RPMI7951 (cell line): ENCODE measurements around the gene TTC34. TPM values are rescaled to one million over a fixed set of nuclear protein-coding genes. Genes with fewer than 3 reads are reported as not detected.

ENCODE experiments used
- DNase-seq: peaks from one replicate; pipeline ENCODE4 v3.0.0-alpha.2; 2012; ENCODE audit warnings: low read depth
- total RNA-seq: library from RNA; depleted of rRNA; stranded (reverse); fragments of >200 nt; shearing (Covaris generic); gene quantifications from 2 replicates; pipeline ENCODE4 v1.2.3, GENCODE V29; 2014

TTC34 gene
- total RNA-seq, 1 experiment from 2014 or later: 0.12 TPM

GRCh38 chr1:2830761-2831425, 29.4 kb upstream of the TTC34 start:
- no peak for DNase-seq

GRCh38 chr1:2829846-2830615, 28.5 kb upstream of the TTC34 start:
- no peak for DNase-seq

DNA sequence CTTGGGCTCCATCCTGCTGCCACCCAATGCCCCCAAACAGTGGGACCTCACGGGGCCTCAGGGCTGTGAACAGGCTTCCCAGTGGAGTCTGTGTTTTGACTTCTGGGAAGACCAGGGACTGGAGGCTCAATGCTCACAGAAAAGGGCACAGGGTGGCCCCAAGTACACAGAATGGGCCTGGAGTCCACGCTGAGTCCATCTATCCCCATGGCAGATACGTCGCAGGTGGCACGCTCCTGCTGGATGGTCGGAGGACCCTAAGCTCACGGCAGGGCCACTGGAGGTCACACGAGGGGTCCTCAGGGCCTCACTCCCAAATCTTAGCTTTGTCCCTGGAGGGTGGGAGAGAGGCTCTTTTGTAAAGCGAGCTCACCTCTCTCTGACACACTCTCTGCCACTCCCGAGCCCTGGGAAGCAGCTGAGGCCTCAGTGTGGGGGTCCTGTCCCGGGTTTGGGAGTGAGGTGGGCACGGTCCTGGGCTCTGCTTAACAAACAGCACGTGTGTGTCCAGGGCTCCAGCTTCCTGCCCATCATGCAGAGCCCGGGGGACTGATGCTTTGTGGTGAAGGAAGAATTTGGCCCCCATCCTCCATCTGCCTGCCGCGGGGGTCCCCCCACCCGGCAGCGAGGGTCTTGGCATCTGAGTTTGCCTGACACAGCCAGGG, 27.2 kb upstream of the TTC34 start:
- no peak for DNase-seq

GRCh38 chr1:2826736-2827292, 25.3 kb upstream of the TTC34 start:
- DNase-seq: no peak

DNA sequence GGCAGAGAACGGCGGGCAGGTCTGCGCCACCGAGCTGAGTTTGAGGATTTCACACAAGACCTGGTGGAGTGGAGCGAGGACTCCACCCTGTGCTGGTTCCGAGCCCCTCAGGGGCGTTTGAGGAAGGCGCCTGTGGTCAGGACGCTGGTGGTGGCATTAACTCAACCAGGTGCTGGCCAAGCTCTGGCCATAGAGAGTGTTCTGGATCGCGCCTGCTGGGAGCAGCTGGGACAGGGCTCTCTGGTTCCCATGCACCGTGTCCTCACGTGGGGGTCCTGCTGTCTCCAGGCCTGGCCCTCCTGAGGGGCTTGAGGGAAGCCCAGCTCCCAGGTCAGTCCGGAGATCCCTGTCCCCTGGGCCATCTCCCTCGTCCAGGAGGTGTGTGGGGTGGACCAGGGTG, 24.8 kb upstream of the TTC34 start:
- DNase-seq: no peak

GRCh38 chr1:2825487-2826189, 24.1 kb upstream of the TTC34 start:
- DNase-seq: no peak

- DNase-seq: no peak
Observed at GRCh38 chr1:2824999-2825398, 23.5 kb upstream of the TTC34 start.

DNA sequence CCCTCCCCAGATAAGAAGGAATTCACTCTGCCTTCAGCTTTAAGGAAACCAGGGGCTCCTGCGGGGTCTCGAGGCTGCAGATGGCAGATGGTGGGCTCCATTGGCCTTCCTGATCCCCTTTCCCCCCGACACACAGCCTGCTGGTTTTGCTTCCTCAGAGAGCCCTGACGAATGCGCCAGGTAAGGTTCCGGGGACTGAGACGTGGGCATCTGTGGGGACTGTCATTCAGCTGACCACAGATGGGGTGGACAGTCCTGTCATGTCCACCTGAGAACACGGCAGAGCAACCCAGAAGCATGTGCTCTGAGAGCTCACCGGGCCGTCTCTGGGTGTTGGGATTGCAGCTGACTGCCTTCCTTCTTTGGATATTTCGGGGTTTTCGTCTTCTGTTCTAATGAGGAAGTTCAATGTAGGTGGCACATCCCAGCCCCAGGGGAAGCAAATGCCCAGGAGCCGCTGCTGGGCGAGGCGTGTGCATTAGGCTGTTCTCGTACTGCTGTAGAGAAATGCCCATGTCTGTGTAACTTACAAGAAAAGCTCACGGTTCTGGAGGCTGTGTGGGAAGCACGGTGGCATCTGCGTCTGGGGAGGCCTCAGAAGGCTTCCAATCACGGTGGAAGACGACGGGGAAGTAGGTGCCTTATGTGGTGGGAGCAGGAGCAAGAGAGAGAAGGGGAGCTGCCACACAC, 22.6 kb upstream of the TTC34 start:
- DNase-seq: no peak

DNA sequence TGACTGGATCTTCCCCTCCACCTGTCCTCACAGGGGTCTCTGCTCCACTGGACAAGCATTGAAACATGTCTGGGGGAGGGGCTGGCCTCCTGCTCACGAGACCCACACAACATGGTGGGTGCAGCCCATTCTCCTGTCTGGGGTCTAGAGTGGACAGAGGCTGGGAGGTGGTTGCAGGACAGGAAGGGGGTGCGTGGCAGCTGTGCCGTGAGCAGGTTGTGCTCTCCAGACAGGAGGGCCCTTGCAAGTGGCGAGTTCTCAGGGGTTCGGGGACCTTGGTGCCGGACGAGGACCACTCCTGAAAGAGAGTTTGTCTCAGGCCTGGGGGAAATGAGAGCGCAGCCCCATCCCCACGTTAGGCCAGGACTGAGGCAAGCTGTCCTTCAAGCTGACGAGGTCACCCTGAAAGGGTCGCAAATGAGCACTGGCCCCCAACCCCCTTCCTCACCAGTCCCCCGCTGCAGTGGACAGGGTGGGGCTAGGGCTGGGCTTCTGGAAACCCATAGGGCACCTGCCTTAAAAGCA, 21.2 kb upstream of the TTC34 start:
- DNase-seq: no peak

GRCh38 chr1:2821966-2822620, 20.6 kb upstream of the TTC34 start:
- no peak for DNase-seq

- no peak for DNase-seq
Observed at GRCh38 chr1:2821373-2821955, 20.0 kb upstream of the TTC34 start.

- no peak for DNase-seq
Observed at GRCh38 chr1:2820731-2821372, 19.4 kb upstream of the TTC34 start.

- DNase-seq: no peak
Observed at GRCh38 chr1:2819831-2820730, 18.6 kb upstream of the TTC34 start.

GRCh38 chr1:2819429-2819828, 17.9 kb upstream of the TTC34 start:
- DNase-seq: no peak

DNA sequence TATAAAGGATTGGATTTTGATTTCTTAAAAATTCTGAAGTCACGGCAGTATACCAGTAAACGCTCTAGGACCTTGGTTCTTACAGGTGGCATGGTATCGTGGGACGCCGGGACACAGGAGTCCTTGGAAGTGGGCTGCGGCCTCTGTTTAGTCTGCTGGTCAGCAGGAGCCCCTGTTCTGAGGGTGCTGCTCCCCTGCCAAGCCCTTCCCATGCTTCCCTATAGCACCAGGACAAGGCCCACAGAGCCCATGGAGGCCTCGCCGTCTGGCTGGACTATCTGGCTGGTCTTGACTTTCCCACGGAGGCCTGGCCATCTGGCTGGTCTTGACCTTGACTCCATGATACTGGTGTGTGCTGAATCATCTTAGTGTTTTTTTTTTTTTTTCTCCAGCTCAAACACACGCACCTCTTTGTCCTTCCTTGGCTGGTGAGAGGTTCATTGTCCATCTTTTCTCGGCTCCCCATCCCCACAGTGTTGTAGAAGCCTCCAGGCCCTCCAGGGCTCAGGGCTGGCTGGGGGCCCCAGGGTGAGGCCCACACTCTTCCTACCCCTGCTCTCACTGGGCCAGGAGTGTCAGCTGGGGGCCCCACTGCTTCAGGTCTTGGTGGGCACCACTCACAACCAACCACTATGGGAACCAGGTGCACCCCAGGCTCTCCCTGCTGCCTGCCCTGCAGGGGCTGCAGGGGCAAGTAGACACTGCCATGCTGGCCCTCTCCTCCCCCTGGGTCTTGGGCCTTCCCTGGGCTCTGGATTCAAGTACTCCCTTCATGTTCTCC, 16.5 kb upstream of the TTC34 start:
- DNase-seq: no peak

DNA sequence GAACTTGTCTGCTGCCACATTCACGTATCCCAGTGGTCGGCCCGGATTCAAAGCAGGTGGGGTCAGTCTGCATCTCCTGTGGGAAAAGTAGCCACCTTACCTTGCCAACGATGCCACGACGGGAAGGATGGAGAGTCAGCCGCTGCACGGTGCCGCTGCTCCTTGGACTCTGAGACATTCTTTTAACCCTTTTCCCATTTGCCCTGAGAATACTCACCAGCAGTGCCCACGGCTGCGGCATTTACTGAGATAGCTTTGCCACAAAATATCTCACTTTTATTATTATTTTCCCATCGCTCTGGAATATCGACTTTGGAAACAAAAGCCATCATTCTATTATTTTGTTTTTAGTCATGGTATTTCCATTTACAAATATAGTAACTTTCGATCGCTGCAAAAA, 15.3 kb upstream of the TTC34 start:
- no peak for DNase-seq

DNA sequence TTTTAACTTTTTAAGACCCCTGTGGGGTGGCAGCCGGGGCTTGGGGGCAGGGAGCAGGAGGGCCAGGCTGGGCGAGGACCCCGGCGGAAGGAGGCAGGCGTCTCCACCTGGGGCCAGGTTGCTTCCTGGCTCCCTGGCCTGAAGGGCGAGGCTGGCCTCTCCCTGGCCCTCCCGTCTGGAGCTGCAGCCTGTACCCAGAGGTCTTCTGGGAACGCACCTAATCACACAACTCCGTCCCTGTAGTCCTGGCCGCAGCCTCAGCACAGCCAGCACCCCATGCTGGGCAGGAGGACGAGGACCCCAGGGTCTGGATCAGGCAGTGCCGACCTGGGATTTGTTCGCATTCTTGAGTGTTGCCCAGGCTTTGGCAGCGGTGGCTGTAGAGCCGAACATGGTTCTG, 14.1 kb upstream of the TTC34 start:
- DNase-seq: no peak

GRCh38 chr1:2814511-2815075, 13.1 kb upstream of the TTC34 start:
- no peak for DNase-seq
